Right ventricle myocardium inferior (tissue), 1 donor: Measurements from ENCODE around the gene AP1M2. TPM values are rescaled to one million over a fixed set of nuclear protein-coding genes. Genes with fewer than 3 reads are reported as not detected.

Experiments used
- microRNA-seq: library from miRNA; unstranded; fragments of <30 nt; microRNA quantifications from one replicate; pipeline ENCODE4 v1.2.0, GENCODE V29; 2020
- total RNA-seq: library from RNA; stranded (reverse); fragmentation: NEBNext Ultra II Directional; extraction: Animal tissue kit (Norgen Biotek cat#: 25700); gene quantifications from one replicate; pipeline ENCODE4 v1.2.1, GENCODE V29; 2021
- donor health status: DM: no; HTN: yes; CAD: no; lungs with severe emphysema.

AP1M2 gene
- total RNA-seq, 1 donor from 2014 or later, result not detected

Small RNA genes within 50 kb of the gene (microRNA-seq; reads per million reads assigned to microRNA genes)
- not detected for gene MIR1238

Other genes starting within 250 kb of the AP1M2 start
- 36.7 TPM for gene ICAM3, start 247.7 kb downstream of the AP1M2 start, total RNA-seq
- 67.1 TPM for gene TYK2, start 206.7 kb downstream of the AP1M2 start, total RNA-seq
- 155 TPM for gene CDC37, start 183.8 kb downstream of the AP1M2 start, total RNA-seq
- 37.0 TPM for gene PDE4A, start 166.8 kb downstream of the AP1M2 start, total RNA-seq
- gene KEAP1, start 84.0 kb downstream of the AP1M2 start, total RNA-seq, result 82.8 TPM
- 0.27 TPM for gene S1PR5, start 69.9 kb downstream of the AP1M2 start, total RNA-seq
- 47.6 TPM for gene ATG4D, start 43.4 kb downstream of the AP1M2 start, total RNA-seq
- gene KRI1, start 21.3 kb downstream of the AP1M2 start, total RNA-seq, result 10.8 TPM
- gene CDKN2D, start 18.3 kb downstream of the AP1M2 start, total RNA-seq, result 9.9 TPM
- 71.4 TPM for gene SLC44A2, start 38.2 kb upstream of the AP1M2 start, total RNA-seq
- 101 TPM for gene ILF3, start 67.0 kb upstream of the AP1M2 start, total RNA-seq
- gene QTRT1, start 114.1 kb upstream of the AP1M2 start, total RNA-seq, result 28.0 TPM
- 177 TPM for gene DNM2, start 130.8 kb upstream of the AP1M2 start, total RNA-seq
- gene TMED1, start 248.9 kb upstream of the AP1M2 start, total RNA-seq, result 30.3 TPM